HG02798 (cell line): ENCODE measurements around the gene RAB3GAP2.
"Not testable (repeated sequence)": the region's sequence is repeated elsewhere in the genome, so short reads cannot be mapped to it uniquely, and the experiment has no call there.

Experiments
- ATAC-seq: cut with Tn5 transposase; IDR thresholded peaks from one replicate; pipeline ENCODE4 v1.9.1; 2021; ENCODE audit warnings: mild to moderate bottlenecking; ENCODE audit not compliant: unreplicated experiment, poor library complexity

RAB3GAP2 gene

GRCh38 chr1:220272047-220272840 lies at the start of gene RAB3GAP2:
RAB3GAP2 (minus strand) TSS chr1:220272453; CDS start chr1:220272337, 116 bp downstream.
- peak; percentile 97 for ATAC-seq

- ATAC-seq = no peak
Observed at GRCh38 chr1:220321758-220322157, 49.5 kb upstream of the RAB3GAP2 start.

GRCh38 chr1:220320709-220321108 lies 48.5 kb upstream of the RAB3GAP2 start:
- no peak for ATAC-seq

GRCh38 chr1:220318673-220319072 lies 46.4 kb upstream of the RAB3GAP2 start:
- no peak for ATAC-seq

GRCh38 chr1:220317161-220317560 lies 44.9 kb upstream of the RAB3GAP2 start:
- no peak for ATAC-seq

- ATAC-seq = no peak
Observed at GRCh38 chr1:220316305-220316704, 44.1 kb upstream of the RAB3GAP2 start.

GRCh38 chr1:220315070-220315839 lies 43.0 kb upstream of the RAB3GAP2 start:
- ATAC-seq = no peak

- ATAC-seq = no peak
Observed at GRCh38 chr1:220313576-220313975, 41.3 kb upstream of the RAB3GAP2 start.

GRCh38 chr1:220310147-220310546 lies 37.9 kb upstream of the RAB3GAP2 start:
- ATAC-seq = not testable (repeated sequence)

- no peak for ATAC-seq
Observed at GRCh38 chr1:220307607-220308006, 35.4 kb upstream of the RAB3GAP2 start.

- ATAC-seq = no peak
Observed at GRCh38 chr1:220306339-220306738, 34.1 kb upstream of the RAB3GAP2 start.

- ATAC-seq = no peak
Observed at GRCh38 chr1:220303871-220304270, 31.6 kb upstream of the RAB3GAP2 start.

- ATAC-seq = no peak
Observed at GRCh38 chr1:220301630-220302029, 29.4 kb upstream of the RAB3GAP2 start.

GRCh38 chr1:220300442-220301121 lies 28.3 kb upstream of the RAB3GAP2 start:
- no peak for ATAC-seq

GRCh38 chr1:220299337-220299736 lies 27.1 kb upstream of the RAB3GAP2 start:
- no peak for ATAC-seq

GRCh38 chr1:220298470-220299205 lies 26.4 kb upstream of the RAB3GAP2 start:
- ATAC-seq = no peak

GRCh38 chr1:220296981-220297380 lies 24.7 kb upstream of the RAB3GAP2 start:
- no peak for ATAC-seq

- ATAC-seq = no peak
Observed at GRCh38 chr1:220294846-220295301, 22.6 kb upstream of the RAB3GAP2 start.

- ATAC-seq = no peak
Observed at GRCh38 chr1:220291580-220291979, 19.3 kb upstream of the RAB3GAP2 start.

- no peak for ATAC-seq
Observed at GRCh38 chr1:220290140-220290761, 18.0 kb upstream of the RAB3GAP2 start.
